K562 (cell line): Measurements from ENCODE around the gene TCAP. TPM values are rescaled to one million over a fixed set of nuclear protein-coding genes. Genes with fewer than 3 reads are reported as not detected.

Experiments
- ATAC-seq: fragments of 200-7000 bp; cut with Tn5 transposase; 3 replicates; pipeline ENCODE4 v1.9.1; 2020; ENCODE audit warnings: moderate library complexity
- BruUV-seq: library from RNA; stranded (reverse); fragments of 400-500 nt; replicated peaks from 2 replicates; lab custom pipeline; 2021; lab: Mats Ljungman, UMichigan
- CTCF ChIA-PET: fragments of 300-600 bp; formaldehyde crosslinking; extraction: SDS; loops from one replicate; lab custom pipeline; 2021; ENCODE audit warnings: low intra/inter-chr PET ratio; lab: Yijun Ruan, JAX
- POLR2A ChIA-PET: fragments of 300-600, 350-650 bp; sonication (Branson Sonifier 250); formaldehyde crosslinking; extraction: SDS; loops from one replicate; lab custom pipeline; 2021; ENCODE audit warnings: antibody characterized with exemption, inconsistent platforms; lab: Yijun Ruan, JAX
- DNase-seq, 4 experiments: peaks; one replicate each; pipeline versions ENCODE4 v3.0.0 to v3.0.0-alpha.2; 2011 to 2018; ENCODE audit warnings: low spot score in 3 of 4, mixed read lengths in 3 of 4; ENCODE audit errors: extremely low read depth in 1 of 4
- FAIRE-seq: peaks from 2 replicates; lab custom pipeline; 2011; peaks lifted over from hg19 to GRCh38; lab: Jason Lieb, UNC
- H2AFZ ChIP-seq: 2 replicates; pipeline ENCODE4 v1.6.0; 2011; ENCODE audit warnings: low read depth, low read length, control low read depth, inconsistent platforms
- H3K27ac ChIP-seq: fragments of 200-600 bp; 3 replicates; pipeline ENCODE4 v1.8.0; 2011; ENCODE audit warnings: low read depth, mild to moderate bottlenecking, control low read depth, inconsistent platforms, low read length, moderate library complexity, mixed read lengths; ENCODE audit errors: extremely low read depth
- H3K27me3 ChIP-seq, 2 experiments: fragments of 300-600 bp in 1 of 2; 2 replicates in 1 of 2; 3 replicates in 1 of 2; pipeline versions ENCODE4 v1.6.0 to v1.8.0; 2011; ENCODE audit warnings: inconsistent platforms in 2 of 2, low read length in 2 of 2, mild to moderate bottlenecking in 1 of 2, mixed read lengths in 1 of 2, moderate library complexity in 1 of 2; ENCODE audit not compliant: control insufficient read depth in 2 of 2, insufficient read depth in 2 of 2
- H3K36me3 ChIP-seq: fragments of 300-600 bp; 3 replicates; pipeline ENCODE4 v1.8.0; 2011; ENCODE audit warnings: mild to moderate bottlenecking, low read length, inconsistent platforms; ENCODE audit not compliant: control insufficient read depth, insufficient read depth
- H3K4me1 ChIP-seq, 2 experiments: fragments of 200-600 bp in 1 of 2; replicated peaks in 1 of 2; 2 replicates in 1 of 2; 3 replicates in 1 of 2; pipeline versions ENCODE4 v1.5.1 to v1.8.0; 2011; ENCODE audit warnings: inconsistent platforms in 2 of 2, low read length in 2 of 2, mild to moderate bottlenecking in 1 of 2, mixed read lengths in 1 of 2, moderate library complexity in 1 of 2; ENCODE audit not compliant: control insufficient read depth in 2 of 2, insufficient read depth in 2 of 2
- H3K4me2 ChIP-seq: 2 replicates; pipeline ENCODE4 v1.6.1; 2011; ENCODE audit warnings: low read length, control low read depth, inconsistent platforms, mixed read lengths; ENCODE audit not compliant: insufficient read depth
- H3K4me3 ChIP-seq: fragments of 200-600 bp; sonication (generic), shearing (Covaris generic); 2 replicates; pipeline ENCODE4 v1.5.1; 2016; ENCODE audit warnings: control low read depth, inconsistent platforms
- H3K79me2 ChIP-seq: fragments of 200-600 bp; 3 replicates; pipeline ENCODE4 v1.8.0; 2011; ENCODE audit warnings: low read length, inconsistent platforms; ENCODE audit not compliant: control insufficient read depth, insufficient read depth
- H3K9ac ChIP-seq, 2 experiments: 2 replicates each; pipeline versions ENCODE4 v1.6.0 to v1.6.1; 2011; ENCODE audit warnings: low read depth in 2 of 2, low read length in 2 of 2, control low read depth in 1 of 2, inconsistent platforms in 1 of 2, mild to moderate bottlenecking in 1 of 2, mixed read lengths in 1 of 2; ENCODE audit not compliant: insufficient read depth in 1 of 2
- H3K9me1 ChIP-seq: one replicate; pipeline ENCODE4 v1.6.0; 2011; ENCODE audit warnings: inconsistent platforms, mild to moderate bottlenecking, low read length, moderate library complexity; ENCODE audit not compliant: control insufficient read depth, insufficient read depth
- H3K9me3 ChIP-seq: replicated peaks from 2 replicates; pipeline ENCODE4 v1.5.1; 2011; ENCODE audit warnings: low read depth, low read length, inconsistent platforms; ENCODE audit not compliant: control insufficient read depth, insufficient read depth
- H4K20me1 ChIP-seq: replicated peaks from 2 replicates; pipeline ENCODE4 v1.6.1; 2011; ENCODE audit warnings: low read length, inconsistent platforms, mixed read lengths; ENCODE audit not compliant: control insufficient read depth, insufficient read depth
- ATF3 ChIP-seq, 2 experiments: fragments of 450-650 bp in 1 of 2; sonication (generic) in 1 of 2; formaldehyde crosslinking in 1 of 2; IDR thresholded peaks in 1 of 2; conservative IDR thresholded peaks in 1 of 2; 2 replicates each; pipeline versions ENCODE4 v1.6.1 to v1.8.1; 2016 to 2023; ENCODE audit warnings: mild to moderate bottlenecking in 2 of 2, moderate library complexity in 2 of 2, inconsistent platforms in 1 of 2, missing genetic modification reagents in 1 of 2
- FOSL1 ChIP-seq: fragments of 200-800 bp; sonication (Bioruptor generic); conservative IDR thresholded peaks from 2 replicates; pipeline ENCODE4 v1.6.1; 2016; ENCODE audit warnings: missing genetic modification characterization, missing compliant biosample characterization
- JUND ChIP-seq, 2 experiments: IDR thresholded peaks; 2 replicates in 1 of 2; 3 replicates in 1 of 2; pipeline ENCODE4 v1.6.1; 2011; ENCODE audit warnings: borderline replicate concordance in 2 of 2, low read depth in 2 of 2, low read length in 2 of 2, improper control_type of control experiment in 1 of 2, missing biosample characterization in 1 of 2, missing genetic modification characterization in 1 of 2, missing genetic modification reagents in 1 of 2
- NFE2L1 ChIP-seq: fragments of 450-650 bp; IDR thresholded peaks from 2 replicates; pipeline ENCODE4 v1.6.1; 2016; ENCODE audit warnings: missing genetic modification characterization, low read depth, mild to moderate bottlenecking, missing compliant biosample characterization, moderate library complexity, borderline replicate concordance
- RUNX1 ChIP-seq: sonication (generic); IDR thresholded peaks from 2 replicates; pipeline ENCODE4 v1.6.1; 2016; ENCODE audit warnings: antibody characterized with exemption, low read depth
- TRIM28 ChIP-seq: fragments of 450-650 bp; IDR thresholded peaks from 2 replicates; pipeline ENCODE4 v1.6.1; 2017
- ZBTB8A ChIP-seq: fragments of 450-650 bp; IDR thresholded peaks from 2 replicates; pipeline ENCODE4 v1.6.1; 2018; ENCODE audit warnings: mild to moderate bottlenecking, moderate library complexity; ENCODE audit not compliant: partially characterized antibody
- ZNF77 ChIP-seq: fragments of 250-450 bp; sonication (Bioruptor Pico); IDR thresholded peaks from 2 replicates; pipeline ENCODE4 v1.5.0; 2020
- WGBS: fragments of 100-300 bp; shearing (Covaris generic); methylation state at CpG from one replicate; pipeline ENCODE4 v1.1.6; 2016; ENCODE audit warnings: low coverage, mixed read lengths; ENCODE audit not compliant: insufficient coverage; ENCODE audit errors: missing lambda C conversion rate; 5-methylcytosine and 5-hydroxymethylcytosine counted together
- in situ Hi-C: fragments of 300-500 bp; cut with MboI; formaldehyde crosslinking; loops from 4 replicates; pipeline ENCODE4 v1.15.0; 2018; ENCODE audit warnings: inconsistent platforms, mixed read lengths
- intact Hi-C: fragments of 100-400 bp; cut with micrococcal nuclease; formaldehyde crosslinking; loops from 2 replicates; pipeline ENCODE4 v1.14.2; 2022
- polyA plus RNA-seq, 8 experiments: library from polyadenylated mRNA; depleted of rRNA in 4 of 8; stranded (reverse) in 5 of 8; unstranded in 3 of 8; fragments of >200 nt; fragmentation: Nextera tagmentation in 2 of 8; fragmentation: Illumina TruSeq in 1 of 8; extraction: Ambion mirVana in 2 of 8; extraction: Trizol in 1 of 8; gene quantifications; 2 replicates each; pipeline versions ENCODE4 v1.2.1 to v1.2.3, GENCODE V29; 2011 to 2014; ENCODE audit warnings: inconsistent platforms in 1 of 8, missing spikeins in 1 of 8
- total RNA-seq, 7 experiments: library from RNA; depleted of rRNA in 6 of 7; stranded (reverse); fragments of >200 nt in 6 of 7; fragmentation: Illumina TruSeq in 2 of 7; extraction: Trizol in 2 of 7; gene quantifications; 2 replicates each; pipeline versions ENCODE4 v1.2.1 to v1.2.3, GENCODE V29; 2011 to 2021; ENCODE audit warnings: low replicate concordance in 1 of 7

TCAP gene
- total and polyA plus RNA-seq, 9 of the 15 experiments (the other 6 are each of a cell fraction or from before 2014, with no cell fraction given), result 0.33 to 1.4 (median 0.82) TPM; not detected in 2

GRCh38 chr17:39643271-39643670 lies 21.9 kb upstream of the TCAP start:
- WGBS, result 63% methylated on average over 3 of the region's 4 CpGs
- DNase-seq (no peak), FAIRE-seq (no peak), ATAC-seq (no peak)
- Histone ChIP-seq H3K9me3 (no peaks in the 10 kb centered on the region), H3K9ac (peak overlapping the region in 1 of 2 experiments; percentile 3; a peak in 1 of 4 replicates), H4K20me1 (peaks cover 29% of the 10 kb centered on the region), H3K27me3 (no peaks in the 10 kb centered on the region), H3K36me3 (peaks cover 11% of the 10 kb centered on the region; the same call in 2 of the 3 replicates), H3K4me3 (no peak overlapping the region), H3K4me1 (peaks cover 61 to 67% of the 10 kb centered on the region in 2 experiments), H3K9me1 (no peaks in the 10 kb centered on the region), H3K79me2 (peaks cover 83% of the 10 kb centered on the region), H3K4me2 (no peak overlapping the region), H2AFZ (no peak overlapping the region), H3K27ac (no peak overlapping the region)
- intact Hi-C loops, result no loop called here
- in situ Hi-C loops, result no loop called here
- no TSS peak for BruUV-seq
- CTCF ChIA-PET, result no interaction called here
- TF ChIP-seq ZBTB8A, result no peak
- no peak for TF ChIP-seq ZNF77
- TF ChIP-seq JUND (IDR thresholded peaks at IDR 0.05; ENCODE audit: borderline replicate concordance, low read depth, low read length), result peak; percentile 55; the same call in 1 of the 2 replicates
- TF ChIP-seq JUND (tag; IDR thresholded peaks at IDR 0.05; ENCODE audit: borderline replicate concordance, low read depth, low read length), result 0 out of 3 replicates have a peak, but pooled peaks have one; percentile 27
- 0 out of 2 replicates have a peak, but pooled peaks have one; percentile 31 for TF ChIP-seq FOSL1 (tag)
- no peak for TF ChIP-seq RUNX1
- no peak for TF ChIP-seq NFE2L1 (tag)
- TF ChIP-seq ATF3 (IDR thresholded peaks at IDR 0.05), result peak; percentile 62
- TF ChIP-seq ATF3 (CRISPR knock-in tag; conservative IDR thresholded peaks at IDR 0.05), result no peak
- TF ChIP-seq TRIM28, result no peak
- POLR2A ChIA-PET, result interaction anchor here (0.6 kb wide), 1 partner anchor 19 kb away, joined by 4 read pairs; no protein-coding TSS in a partner anchor
